ENCODE measurements around the gene MED14.
"Not testable (repeated sequence)": the region's sequence is repeated elsewhere in the genome, so short reads cannot be mapped to it uniquely, and the experiment has no call there.

MED14 gene

DNA sequence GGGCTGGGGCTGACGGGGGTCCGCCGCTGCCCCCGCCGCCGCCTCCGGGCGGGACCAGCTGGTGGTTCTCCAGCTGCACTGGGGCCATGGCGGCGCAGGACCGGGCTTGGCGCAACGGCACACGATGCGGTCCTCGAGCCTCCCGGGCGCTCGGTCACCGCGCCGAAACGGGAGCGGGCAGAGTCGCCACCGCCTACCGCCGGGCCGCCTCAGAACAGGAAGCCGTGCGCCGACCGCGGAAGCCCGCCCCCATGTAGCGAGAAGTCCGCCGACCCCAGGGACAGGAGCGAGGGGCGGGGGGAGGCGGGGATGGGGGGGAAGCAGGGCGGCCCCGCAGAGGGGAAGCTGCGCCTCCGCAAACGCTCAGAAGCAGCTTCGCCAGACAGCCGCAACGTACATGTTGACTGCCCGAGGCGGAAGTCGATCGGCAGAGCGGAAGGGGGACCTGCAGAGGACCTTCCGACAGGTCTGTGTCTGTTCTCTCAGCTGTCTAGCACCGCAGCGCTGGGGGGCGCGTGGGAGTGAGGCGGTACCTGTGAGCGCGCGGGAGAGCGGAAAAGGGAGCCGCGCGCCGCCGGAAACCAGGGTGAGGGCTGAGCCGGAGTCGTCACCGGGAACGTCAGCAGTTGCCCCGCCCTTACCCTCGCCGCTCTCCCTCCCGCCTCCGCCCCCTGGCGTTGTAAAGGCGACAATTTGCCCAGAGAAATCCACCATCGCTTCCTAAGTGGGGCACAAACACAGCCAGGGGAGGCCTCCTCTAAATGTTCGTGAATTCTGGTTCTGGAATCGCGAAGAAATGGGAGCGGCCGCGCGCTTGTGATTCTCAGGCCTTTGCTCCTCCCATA is at the start of gene MED14:
Gene MED14, minus strand, starts transcription at position 218 of the 845 bp plus-strand sequence. Its CDS starts 130 bp downstream, at position 88.
- H3K4me3 ChIP-seq (ENCODE audit: low read depth, low read length): peak within 1 kb of the TSS; percentile 67

DNA sequence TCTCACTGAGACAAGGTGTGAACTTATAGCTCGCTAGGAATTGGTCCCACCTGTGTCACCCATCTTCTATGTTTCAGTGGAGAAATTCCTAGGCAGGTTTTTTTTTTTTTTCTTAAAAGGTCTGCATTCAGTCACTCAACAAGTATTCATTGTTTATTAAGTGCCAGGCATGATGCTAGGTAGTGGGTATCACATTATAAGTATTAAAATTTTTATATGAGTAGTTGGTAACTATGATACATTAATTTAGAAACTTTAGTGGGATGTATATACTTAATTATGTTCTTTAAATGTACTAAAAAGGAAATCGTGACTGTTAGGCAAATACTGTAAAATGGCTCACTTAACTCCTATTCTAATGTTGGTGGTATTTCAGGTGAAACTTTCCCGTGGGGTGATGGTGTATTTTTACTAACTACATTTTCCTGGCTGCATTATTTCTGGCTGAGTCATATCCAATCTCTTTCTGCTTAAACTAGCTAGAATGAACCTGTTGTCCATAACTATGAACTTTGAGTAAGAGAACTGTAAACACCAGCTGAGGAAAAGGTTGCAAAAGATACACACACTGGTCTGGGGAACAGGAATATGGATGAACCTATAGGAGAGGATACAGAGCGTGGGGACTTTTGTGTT is 49.3 kb upstream of the MED14 start:
- H3K4me3 ChIP-seq (ENCODE audit: low read depth, low read length): no peak overlapping the region

DNA sequence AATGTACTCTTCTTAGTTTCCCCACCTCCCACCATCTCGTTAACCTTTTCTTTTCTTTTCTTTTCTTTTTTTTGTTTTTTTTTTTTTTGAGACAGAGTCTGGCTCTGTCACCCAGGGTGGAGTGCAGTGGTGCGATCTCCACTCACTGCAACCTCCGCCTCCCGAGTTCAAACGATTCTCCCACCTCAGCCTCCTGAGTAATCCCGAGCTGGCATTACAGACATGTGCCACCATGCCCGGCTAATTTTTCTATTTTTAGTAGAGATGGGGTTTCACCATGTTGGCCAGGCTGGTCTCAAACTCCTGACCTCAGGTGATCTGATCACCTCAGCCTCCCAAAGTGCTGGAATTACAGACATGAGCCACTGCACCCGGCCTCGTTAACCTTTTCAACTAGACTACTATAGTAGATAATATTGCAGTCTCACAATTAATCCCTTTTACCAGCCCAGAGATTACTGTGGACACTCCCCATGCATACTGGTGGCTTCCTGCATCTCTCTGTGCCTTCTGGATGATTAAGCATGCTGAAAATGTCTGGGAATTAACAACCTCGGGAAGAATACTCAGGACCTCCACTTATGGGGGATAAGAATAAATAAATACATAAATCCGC is 47.4 kb upstream of the MED14 start:
- not testable (repeated sequence) for H3K4me3 ChIP-seq (ENCODE audit: low read depth, low read length)

DNA sequence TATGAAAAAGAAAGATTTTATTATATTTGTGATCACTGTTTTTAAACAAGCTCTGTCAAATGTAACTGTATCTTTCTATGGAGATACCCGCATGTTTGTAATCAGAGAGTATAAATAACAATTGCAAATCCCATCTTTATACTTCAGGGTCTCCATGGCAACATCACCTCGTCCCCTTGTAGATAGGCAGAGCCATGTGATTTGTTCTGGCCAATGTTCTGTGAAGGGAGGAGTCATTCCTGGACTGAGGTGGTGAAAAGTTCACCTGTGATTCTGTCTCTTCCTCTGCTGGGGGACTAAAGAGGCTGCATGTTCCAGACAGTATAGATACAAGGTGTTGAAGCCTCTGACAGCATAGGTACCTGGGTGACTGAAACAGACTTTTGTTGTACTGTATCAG is 45.6 kb upstream of the MED14 start:
- no peak overlapping the region for H3K4me3 ChIP-seq (ENCODE audit: low read depth, low read length)

- H3K4me3 ChIP-seq (ENCODE audit: low read depth, low read length): no peak overlapping the region
Measured at GRCh38 chrX:40780082-40780481, 44.7 kb upstream of the MED14 start.

- no peak overlapping the region for H3K4me3 ChIP-seq (ENCODE audit: low read depth, low read length)
Measured at GRCh38 chrX:40778861-40779575, 43.7 kb upstream of the MED14 start.

- no peak overlapping the region for H3K4me3 ChIP-seq (ENCODE audit: low read depth, low read length)
Measured at GRCh38 chrX:40773809-40774208, 38.5 kb upstream of the MED14 start.

DNA sequence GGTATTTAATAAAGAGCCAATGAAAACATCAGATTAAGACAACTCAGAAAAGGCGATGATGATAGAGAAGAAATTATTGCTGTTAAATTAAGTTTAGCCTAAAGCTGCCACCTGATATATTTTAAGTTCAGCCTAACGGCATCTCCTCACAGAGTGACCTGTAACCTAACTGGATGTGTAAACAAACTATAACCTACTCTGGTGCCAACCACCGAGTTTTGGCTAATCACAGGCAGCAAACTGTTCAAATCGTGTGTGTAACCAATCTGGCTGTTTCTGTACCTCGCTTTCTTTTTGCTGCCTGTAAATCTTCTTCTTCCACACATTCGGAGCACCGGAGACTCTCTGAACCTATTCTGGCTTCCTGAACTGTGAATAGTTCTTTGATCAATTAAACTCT is 37.8 kb upstream of the MED14 start:
- no peak overlapping the region for H3K4me3 ChIP-seq (ENCODE audit: low read depth, low read length)

GRCh38 chrX:40772290-40772689 is 36.9 kb upstream of the MED14 start:
- H3K4me3 ChIP-seq (ENCODE audit: low read depth, low read length): no peak overlapping the region

DNA sequence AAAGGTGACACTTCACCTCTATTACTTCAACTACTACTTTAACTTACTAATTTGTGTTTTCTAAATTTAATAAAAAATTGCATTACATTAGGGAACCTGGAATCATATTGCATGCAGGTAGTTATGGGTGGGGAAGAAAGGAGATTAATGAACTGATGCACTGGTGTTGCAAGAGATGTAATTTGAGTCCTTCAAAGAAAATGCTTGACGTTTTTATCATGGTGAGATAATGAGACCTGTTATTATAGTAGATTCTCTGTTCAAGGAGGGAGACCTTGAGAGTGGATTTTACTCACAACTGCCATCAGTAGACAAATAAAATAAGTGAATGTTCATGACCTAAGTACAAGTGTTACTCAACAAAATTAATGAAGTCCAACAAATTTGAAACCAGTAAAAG is 26.4 kb upstream of the MED14 start:
- H3K4me3 ChIP-seq (ENCODE audit: low read depth, low read length): no peak overlapping the region

DNA sequence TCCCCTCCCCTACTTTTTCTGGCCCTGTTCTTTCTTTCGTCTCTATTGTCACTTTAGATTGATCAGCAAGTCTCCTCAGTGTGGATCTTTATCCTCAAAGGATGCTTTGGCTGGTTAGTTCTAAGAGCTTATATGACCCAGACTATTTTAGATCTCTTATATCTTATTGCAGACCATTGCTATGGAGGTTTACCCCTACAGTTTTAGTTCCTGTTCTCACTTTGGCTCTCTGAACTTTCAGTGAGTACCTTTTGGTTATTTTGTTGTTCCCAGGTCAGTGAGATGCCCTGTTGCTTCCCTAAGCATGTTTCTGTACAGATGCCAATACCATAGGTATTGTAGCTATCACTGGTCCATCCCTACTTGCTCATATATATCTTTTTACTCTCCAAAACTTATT is 24.0 kb upstream of the MED14 start:
- no peak overlapping the region for H3K4me3 ChIP-seq (ENCODE audit: low read depth, low read length)

DNA sequence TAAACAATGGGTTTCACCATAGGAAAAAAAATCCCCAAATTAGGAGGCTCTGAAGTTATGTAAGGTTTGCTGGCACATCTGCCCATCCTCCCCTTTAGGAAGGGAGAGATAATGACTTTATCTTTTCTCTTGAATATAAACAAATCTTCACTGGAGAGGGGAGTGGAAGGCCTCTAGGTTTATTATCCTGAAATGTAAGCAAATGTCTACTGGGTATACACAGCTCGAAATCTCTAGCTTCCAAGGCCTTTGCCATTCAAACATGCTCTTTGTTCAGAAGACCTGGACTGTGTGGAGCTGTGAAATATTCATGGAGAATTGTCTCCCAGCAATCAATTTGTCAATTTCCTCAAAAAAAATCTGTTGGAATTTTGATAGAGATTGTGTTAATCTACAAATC is 21.7 kb upstream of the MED14 start:
- no peak overlapping the region for H3K4me3 ChIP-seq (ENCODE audit: low read depth, low read length)

GRCh38 chrX:40755291-40756249 is 20.2 kb upstream of the MED14 start:
- no peak overlapping the region for H3K4me3 ChIP-seq (ENCODE audit: low read depth, low read length)

GRCh38 chrX:40749681-40750494 is 14.5 kb upstream of the MED14 start:
- H3K4me3 ChIP-seq (ENCODE audit: low read depth, low read length): no peak overlapping the region

- H3K4me3 ChIP-seq (ENCODE audit: low read depth, low read length): no peak overlapping the region
Measured at GRCh38 chrX:40748977-40749376, 13.6 kb upstream of the MED14 start.

DNA sequence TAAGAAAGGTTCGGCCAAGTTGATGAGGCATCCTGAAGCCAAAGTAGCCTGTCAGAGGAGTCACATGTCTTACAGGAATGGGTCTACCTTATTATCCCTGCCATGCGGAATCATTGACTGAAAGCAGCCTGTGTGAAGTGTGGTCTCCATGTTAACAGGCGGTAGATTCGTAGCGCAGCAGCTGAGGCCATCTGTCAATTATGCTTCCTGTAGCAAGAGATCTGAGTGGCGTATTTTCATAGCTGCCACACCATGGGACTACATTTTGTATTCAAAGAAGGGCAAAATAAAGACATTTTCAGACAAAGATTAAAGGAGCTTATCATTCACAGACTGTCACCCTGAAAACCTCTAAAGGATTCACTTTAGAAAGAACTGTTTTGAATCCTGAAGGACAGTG is 11.2 kb upstream of the MED14 start:
- H3K4me3 ChIP-seq (ENCODE audit: low read depth, low read length): no peak overlapping the region

- peak overlapping the region; percentile 41 for H3K4me3 ChIP-seq (ENCODE audit: low read depth, low read length)
Measured at GRCh38 chrX:40736170-40736505, 796 bp upstream of the MED14 start.

- peak overlapping the region; percentile 67 for H3K4me3 ChIP-seq (ENCODE audit: low read depth, low read length)
Measured at GRCh38 chrX:40734971-40735324, 394 bp downstream of the MED14 start.

GRCh38 chrX:40733706-40734105 is 1.6 kb downstream of the MED14 start:
- H3K4me3 ChIP-seq (ENCODE audit: low read depth, low read length): peak overlapping the region; percentile 67

DNA sequence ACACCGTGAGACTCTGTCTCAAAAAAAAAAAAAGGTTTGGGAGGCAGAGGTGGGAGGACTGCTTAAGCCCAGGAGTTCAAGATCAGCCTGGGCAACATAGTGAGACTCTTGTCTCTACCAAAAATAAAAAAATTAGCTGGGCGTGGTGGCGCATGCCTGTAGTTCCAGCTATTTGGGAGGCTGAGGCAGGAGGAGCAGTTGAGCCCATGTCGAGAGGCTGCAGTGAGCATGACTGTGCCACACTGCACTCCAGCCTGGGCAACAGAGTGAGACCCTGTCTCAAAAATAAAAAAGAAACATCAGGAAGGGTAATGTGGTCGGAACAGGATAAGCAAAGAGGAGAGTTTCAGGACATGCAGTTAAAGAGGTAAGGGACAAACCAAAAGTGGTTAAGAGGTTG is 2.8 kb downstream of the MED14 start:
- H3K4me3 ChIP-seq (ENCODE audit: low read depth, low read length): not testable (repeated sequence)

Data from iPS-11a (cell line).